Activated CD8-positive, alpha-beta T cell treated with anti-CD3 and anti-CD28 coated beads for 36 hours (primary cell): ENCODE results near the gene SHKBP1. TPM values are rescaled to one million over a fixed set of nuclear protein-coding genes. Genes with fewer than 3 reads are reported as not detected.
A peak's percentile ranks its signal among the peaks of the same experiment; 100 is the strongest.

Experiments
- ATAC-seq: fragments of 200-7000 bp; cut with Tn5 transposase; one replicate; pipeline ENCODE4 v1.10.0; 2021; ENCODE audit warnings: mild to moderate bottlenecking, moderate library complexity
- CTCF ChIA-PET: fragments of 350-600 bp; sonication (Branson Sonifier 250); formaldehyde crosslinking; loops from one replicate; lab custom pipeline; 2021; ENCODE audit warnings: antibody characterized with exemption; lab: Charles Lee
- POLR2A ChIA-PET: fragments of 350-600 bp; sonication (Branson Sonifier 250); formaldehyde crosslinking; loops from one replicate; lab custom pipeline; 2021; ENCODE audit warnings: antibody characterized with exemption; lab: Charles Lee
- DNase-seq: peaks from one replicate; pipeline ENCODE4 v3.0.0-alpha.2; 2020
- H3K27ac Mint-ChIP-seq: one replicate; pipeline ENCODE4 v1.8.0; 2021; ENCODE audit warnings: mild to moderate bottlenecking, mixed read lengths
- H3K27me3 Mint-ChIP-seq: one replicate; pipeline ENCODE4 v1.8.0; 2021; ENCODE audit warnings: mixed read lengths
- H3K36me3 Mint-ChIP-seq: one replicate; pipeline ENCODE4 v1.8.0; 2021; ENCODE audit warnings: low read depth, mixed read lengths
- H3K4me1 Mint-ChIP-seq: one replicate; pipeline ENCODE4 v1.8.0; 2021; ENCODE audit warnings: low read depth, mixed read lengths
- H3K4me3 Mint-ChIP-seq: one replicate; pipeline ENCODE4 v1.8.0; 2021; ENCODE audit warnings: mild to moderate bottlenecking, moderate library complexity, mixed read lengths
- H3K9me3 Mint-ChIP-seq: one replicate; pipeline ENCODE4 v1.8.0; 2021; ENCODE audit warnings: mixed read lengths
- CTCF ChIP-seq: fragments of 200-600 bp; IDR thresholded peaks from one replicate; pipeline ENCODE4 v1.8.0; 2022; ENCODE audit warnings: antibody characterized with exemption, mild to moderate bottlenecking
- intact Hi-C: fragments of 100-400 bp; cut with micrococcal nuclease; formaldehyde crosslinking; loops from one replicate; pipeline ENCODE4 v1.10.0; 2022
- total RNA-seq, 2 experiments: library from RNA; stranded (reverse); gene quantifications; one replicate each; pipeline ENCODE4 v1.2.3, GENCODE V29; 2021

SHKBP1 gene
- total RNA-seq, 2 experiments from 2014 or later = 82.8 to 89.3 TPM

- Mint-ChIP-seq H3K4me1 (peaks cover 7% of the 10 kb centered on the region), H3K27ac (no peak overlapping the region), H3K4me3 (no peak overlapping the region), H3K36me3 (no peaks in the 10 kb centered on the region), H3K9me3 (peaks cover 3% of the 10 kb centered on the region), H3K27me3 (peaks cover 34% of the 10 kb centered on the region)
- ChIA-PET CTCF (interaction anchor here (0.7 to 4.3 kb wide), 19 partner anchors 9 to 270 kb away, joined by 3 to 51 read pairs (median 4); partner anchors contain the start of gene LTBP4), POLR2A (interaction anchor here (1.4 kb wide), 1 partner anchor 21 kb away, joined by 4 read pairs; no protein-coding TSS in a partner anchor)
- ATAC-seq (peak; percentile 99), DNase-seq (peak; percentile 87)
- TF ChIP-seq CTCF = peak; percentile 40
- intact Hi-C loops = no loop called here
These were observed 27.5 kb upstream of the SHKBP1 start for GRCh38 chr19:40549007-40549708.

- ChIA-PET CTCF (interaction anchor here (4.2 to 4.3 kb wide), 2 partner anchors 50 to 83 kb away, joined by 35 to 51 read pairs; partner anchors contain the start of gene LTBP4), POLR2A (no interaction called here)
- H3K4me3 Mint-ChIP-seq = no peak overlapping the region
- no peaks in the 10 kb centered on the region for H3K36me3 Mint-ChIP-seq
- intact Hi-C loops = no loop called here
- peaks cover 41% of the 10 kb centered on the region for H3K27me3 Mint-ChIP-seq
- TF ChIP-seq CTCF = no peak
- DNase-seq = no peak
- peaks cover 3% of the 10 kb centered on the region for H3K9me3 Mint-ChIP-seq
- H3K27ac Mint-ChIP-seq = no peak overlapping the region
- H3K4me1 Mint-ChIP-seq = peaks cover 7% of the 10 kb centered on the region
- ATAC-seq = no peak
These were observed 25.7 kb upstream of the SHKBP1 start for GRCh38 chr19:40550951-40551350.

GRCh38 chr19:40552848-40553247 lies 23.8 kb upstream of the SHKBP1 start:
- POLR2A ChIA-PET = interaction anchor here (0.7 kb wide), 1 partner anchor 51 kb away, joined by 3 read pairs; no protein-coding TSS in a partner anchor
- no peak for DNase-seq

GRCh38 chr19:40553885-40554857 lies 22.5 kb upstream of the SHKBP1 start:
- Mint-ChIP-seq H3K9me3 (no peaks in the 10 kb centered on the region), H3K27me3 (peaks cover 34% of the 10 kb centered on the region), H3K4me3 (no peak overlapping the region), H3K27ac (no peak overlapping the region), H3K4me1 (peaks cover 3% of the 10 kb centered on the region), H3K36me3 (no peaks in the 10 kb centered on the region)
- CTCF ChIA-PET = interaction anchor here (1.2 to 1.3 kb wide), 2 partner anchors 81 to 249 kb away, joined by 3 read pairs; no protein-coding TSS in a partner anchor
- intact Hi-C loops = no loop called here
- DNase-seq (no peak), ATAC-seq (no peak)
- no peak for TF ChIP-seq CTCF
- POLR2A ChIA-PET = no interaction called here

More at GRCh38 chr19:40552848-40553247, 23.8 kb upstream of the SHKBP1 start:
- no peak overlapping the region for H3K4me3 Mint-ChIP-seq
- peaks cover 7% of the 10 kb centered on the region for H3K4me1 Mint-ChIP-seq
- CTCF ChIA-PET = interaction anchor here (0.7 to 1.0 kb wide), 3 partner anchors 18 to 82 kb away, joined by 3 to 5 read pairs (median 3); no protein-coding TSS in a partner anchor
- no peak overlapping the region for H3K27ac Mint-ChIP-seq
- intact Hi-C loops = no loop called here
- no peak for TF ChIP-seq CTCF
- H3K36me3 Mint-ChIP-seq = no peaks in the 10 kb centered on the region
- H3K27me3 Mint-ChIP-seq = peaks cover 39% of the 10 kb centered on the region
- H3K9me3 Mint-ChIP-seq = no peaks in the 10 kb centered on the region
- ATAC-seq = no peak
